HepG2 (cell line): ENCODE results near the gene MIA2. TPM values are rescaled to one million over a fixed set of nuclear protein-coding genes. Genes with fewer than 3 reads are reported as not detected.
A peak's percentile ranks its signal among the peaks of the same experiment; 100 is the strongest.

Source experiments
- ESRRA ChIP-seq: sonication (generic); formaldehyde crosslinking; IDR thresholded peaks from 2 replicates; pipeline ENCODE4 v1.5.1; 2020; ENCODE audit warnings: mild to moderate bottlenecking, low read depth, missing genetic modification reagents
- MXI1 ChIP-seq: IDR thresholded peaks from 3 replicates; pipeline ENCODE4 v1.6.1; 2012; ENCODE audit warnings: low read depth, low read length, inconsistent platforms, borderline replicate concordance
- RFX3 ChIP-seq: IDR thresholded peaks from 2 replicates; pipeline ENCODE4 v1.6.1; 2016; ENCODE audit warnings: missing biosample characterization, missing genetic modification reagents
- ZBTB37 ChIP-seq: sonication (generic); formaldehyde crosslinking; IDR thresholded peaks from 2 replicates; pipeline ENCODE4 v1.4.0; 2020; ENCODE audit warnings: mild to moderate bottlenecking, missing genetic modification reagents
- ZKSCAN8 ChIP-seq: IDR thresholded peaks from 2 replicates; pipeline ENCODE4 v1.6.1; 2016; ENCODE audit warnings: borderline replicate concordance, missing genetic modification reagents, missing compliant biosample characterization
- ZMAT5 ChIP-seq: sonication (generic); formaldehyde crosslinking; IDR thresholded peaks from 2 replicates; pipeline ENCODE4 v1.5.0; 2020; ENCODE audit warnings: mild to moderate bottlenecking, low read depth, missing genetic modification reagents, borderline replicate concordance
- ZNF10 ChIP-seq: sonication (generic); formaldehyde crosslinking; IDR thresholded peaks from 2 replicates; pipeline ENCODE4 v1.4.0; 2020; ENCODE audit warnings: mild to moderate bottlenecking, low read depth, missing genetic modification reagents, borderline replicate concordance
- ZNF142 ChIP-seq: sonication (generic); formaldehyde crosslinking; IDR thresholded peaks from 2 replicates; pipeline ENCODE4 v1.4.0; 2020; ENCODE audit warnings: missing genetic modification reagents
- ZNF407 ChIP-seq: sonication (generic); formaldehyde crosslinking; IDR thresholded peaks from one replicate; pipeline ENCODE4 v1.5.1; 2020; ENCODE audit warnings: mild to moderate bottlenecking, missing genetic modification reagents; ENCODE audit errors: not compliant biosample characterization
- ZNF430 ChIP-seq: sonication (generic); formaldehyde crosslinking; IDR thresholded peaks from 2 replicates; pipeline ENCODE4 v1.9.0; 2021; ENCODE audit warnings: mild to moderate bottlenecking, missing genetic modification reagents
- ZNF567 ChIP-seq: sonication (generic); formaldehyde crosslinking; IDR thresholded peaks from 2 replicates; pipeline ENCODE4 v1.8.1; 2023; ENCODE audit warnings: mild to moderate bottlenecking, missing genetic modification reagents, borderline replicate concordance
- ZSCAN9 ChIP-seq: IDR thresholded peaks from 2 replicates; pipeline ENCODE4 v1.6.1; 2016; ENCODE audit warnings: borderline replicate concordance
- polyA plus RNA-seq, 8 experiments: library from polyadenylated mRNA; depleted of rRNA in 3 of 8; stranded (reverse) in 7 of 8; unstranded in 1 of 8; fragments of >200 nt; fragmentation: Illumina TruSeq in 4 of 8; extraction: Trizol in 4 of 8; gene quantifications; 2 replicates each; pipeline versions ENCODE4 v1.2.1 to v1.2.3, GENCODE V29; 2011 to 2016; ENCODE audit warnings: low read depth in 4 of 8, missing spikeins in 1 of 8, mixed read lengths in 1 of 8; ENCODE audit not compliant: insufficient read depth in 1 of 8
- total RNA-seq, 5 experiments: library from RNA; depleted of rRNA; stranded (reverse); fragments of >200 nt; fragmentation: Illumina TruSeq; extraction: Trizol; gene quantifications; 2 replicates each; pipeline ENCODE4 v1.2.3, GENCODE V29; 2016; ENCODE audit warnings: low read depth in 1 of 5

MIA2 gene
- total and polyA plus RNA-seq, 2 of the 13 experiments (the other 11 are each of a cell fraction or from before 2014, with no cell fraction given), result 134 to 158 TPM

- peak; percentile 97 for TF ChIP-seq MXI1
- no peak for TF ChIP-seq ZMAT5 (CRISPR knock-in tag)
- TF ChIP-seq ZKSCAN8 (CRISPR knock-in tag), result no peak; the same call in 1 of the 2 replicates
- peak; percentile 80 for TF ChIP-seq ZNF407 (CRISPR knock-in tag)
- no peak for TF ChIP-seq RFX3 (CRISPR knock-in tag)
- no peak; the same call in none of the 2 replicates for TF ChIP-seq ZSCAN9 (CRISPR knock-in tag)
- TF ChIP-seq ZNF430, result peak; percentile 81
- TF ChIP-seq ESRRA (CRISPR knock-in tag), result peak; percentile 83
- TF ChIP-seq ZNF567 (CRISPR knock-in tag), result peak; percentile 93
- no peak for TF ChIP-seq ZNF10 (CRISPR knock-in tag)
- TF ChIP-seq ZBTB37 (CRISPR knock-in tag), result peak; percentile 72
- peak; percentile 89; the same call in 1 of the 2 replicates for TF ChIP-seq ZNF142 (CRISPR knock-in tag)
Measured at GRCh38 chr14:39432619-39433451, 199.1 kb downstream of the MIA2 start (continued).
